Measurements from ENCODE around the gene RDH11. TPM values are rescaled to one million over a fixed set of nuclear protein-coding genes. Genes with fewer than 3 reads are reported as not detected.

Gene RDH11
- total RNA-seq, 1 experiment from 2014 or later, result 54.6 TPM

DNA sequence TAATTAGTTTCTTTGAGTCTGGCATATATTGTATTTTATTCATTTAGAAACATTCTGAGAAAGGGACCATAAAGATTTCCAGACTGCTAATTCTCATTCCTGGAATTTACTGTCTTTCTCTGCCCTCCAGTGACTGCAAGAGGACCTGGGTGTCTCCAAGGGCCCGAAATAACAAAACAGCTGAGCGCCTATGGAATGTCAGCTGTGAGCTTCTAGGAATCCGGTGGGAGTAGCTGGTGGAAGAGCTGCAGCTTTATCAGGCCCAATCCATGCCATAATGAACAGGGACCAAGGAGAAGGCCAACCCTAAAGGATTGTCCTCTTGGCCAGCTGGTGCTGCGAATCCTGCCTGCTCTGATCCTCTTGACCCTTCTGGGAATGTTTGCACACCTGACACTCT lies 38.1 kb upstream of the RDH11 start:
- ATAC-seq (no peak), DNase-seq (ENCODE audit: low read depth, low spot score) (no peak)
- TF ChIP-seq RAD21 (IDR thresholded peaks at IDR 0.05; ENCODE audit: low read depth), result no peak
- no peak for TF ChIP-seq CBX3 (IDR thresholded peaks at IDR 0.05; ENCODE audit: low read depth)
- TF ChIP-seq, protein P1, sequence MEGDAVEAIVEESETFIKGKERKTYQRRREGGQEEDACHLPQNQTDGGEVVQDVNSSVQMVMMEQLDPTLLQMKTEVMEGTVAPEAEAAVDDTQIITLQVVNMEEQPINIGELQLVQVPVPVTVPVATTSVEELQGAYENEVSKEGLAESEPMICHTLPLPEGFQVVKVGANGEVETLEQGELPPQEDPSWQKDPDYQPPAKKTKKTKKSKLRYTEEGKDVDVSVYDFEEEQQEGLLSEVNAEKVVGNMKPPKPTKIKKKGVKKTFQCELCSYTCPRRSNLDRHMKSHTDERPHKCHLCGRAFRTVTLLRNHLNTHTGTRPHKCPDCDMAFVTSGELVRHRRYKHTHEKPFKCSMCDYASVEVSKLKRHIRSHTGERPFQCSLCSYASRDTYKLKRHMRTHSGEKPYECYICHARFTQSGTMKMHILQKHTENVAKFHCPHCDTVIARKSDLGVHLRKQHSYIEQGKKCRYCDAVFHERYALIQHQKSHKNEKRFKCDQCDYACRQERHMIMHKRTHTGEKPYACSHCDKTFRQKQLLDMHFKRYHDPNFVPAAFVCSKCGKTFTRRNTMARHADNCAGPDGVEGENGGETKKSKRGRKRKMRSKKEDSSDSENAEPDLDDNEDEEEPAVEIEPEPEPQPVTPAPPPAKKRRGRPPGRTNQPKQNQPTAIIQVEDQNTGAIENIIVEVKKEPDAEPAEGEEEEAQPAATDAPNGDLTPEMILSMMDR (IDR thresholded peaks at IDR 0.05 in 2 of 3, conservative IDR thresholded peaks at IDR 0.05 in 1 of 3; ENCODE audit: borderline replicate concordance in 1 of 3, insufficient read depth in 1 of 3, low read depth in 2 of 3, low read length in 2 of 3), result no peak
- no peak for TF ChIP-seq ZFX (IDR thresholded peaks at IDR 0.05)
- TF ChIP-seq SIN3A (IDR thresholded peaks at IDR 0.05; ENCODE audit: low read depth), result no peak
- no peak for TF ChIP-seq JUND (IDR thresholded peaks at IDR 0.05)
- TF ChIP-seq ZNF274 (IDR thresholded peaks at IDR 0.05; ENCODE audit: low read depth, low read length), result no peak
- no peaks in the 10 kb centered on the region for H3K9me3 ChIP-seq (ENCODE audit: control insufficient read depth in 1 of 2, insufficient read depth in 1 of 2, low read depth in 1 of 2, low read length in 2 of 2)
- H3K4me2 ChIP-seq (ENCODE audit: low read length), result no peak overlapping the region
- H3K9ac ChIP-seq (ENCODE audit: low read length), result no peak overlapping the region
- intact Hi-C loops (cut with micrococcal nuclease), result no loop called here
- H3K27me3 ChIP-seq (ENCODE audit: insufficient read depth, low read length), result no peaks in the 10 kb centered on the region
- H3K4me3 ChIP-seq (replicated peaks in 1 of 2; ENCODE audit: low read depth in 1 of 2, low read length in 2 of 2), result no peak overlapping the region
- H3K79me2 ChIP-seq (ENCODE audit: insufficient read depth, low read length), result no peaks in the 10 kb centered on the region
- BruUV-seq (replicated peaks), result no TSS peak
- H3K4me1 ChIP-seq (ENCODE audit: control insufficient read depth in 1 of 2, insufficient read depth in 2 of 2, low read length in 2 of 2), result peaks cover 0 to 1% of the 10 kb centered on the region in 2 experiments; a peak in 2 of 4 replicates
- H2AFZ ChIP-seq (ENCODE audit: low read depth, low read length, poor library complexity, severe bottlenecking), result no peak overlapping the region
- H4K20me1 ChIP-seq (ENCODE audit: insufficient read depth), result no peaks in the 10 kb centered on the region
- ChIA-PET CTCF (no interaction called here), RAD21 (ENCODE audit: low non-redundant PET in 1 of 2, low total read pairs in 2 of 2, uncharacterized antibody in 2 of 2, unreplicated experiment in 2 of 2) (no interaction called here), POLR2A (no interaction called here)
- no peaks in the 10 kb centered on the region for H3K36me3 ChIP-seq (ENCODE audit: control insufficient read depth in 1 of 2, insufficient read depth in 2 of 2, low read length in 2 of 2)
- H3K27ac ChIP-seq (ENCODE audit: low read depth, low read length), result no peak overlapping the region
- no peaks in the 10 kb centered on the region for H3K9me2 ChIP-seq (ENCODE audit: insufficient read depth)

DNA sequence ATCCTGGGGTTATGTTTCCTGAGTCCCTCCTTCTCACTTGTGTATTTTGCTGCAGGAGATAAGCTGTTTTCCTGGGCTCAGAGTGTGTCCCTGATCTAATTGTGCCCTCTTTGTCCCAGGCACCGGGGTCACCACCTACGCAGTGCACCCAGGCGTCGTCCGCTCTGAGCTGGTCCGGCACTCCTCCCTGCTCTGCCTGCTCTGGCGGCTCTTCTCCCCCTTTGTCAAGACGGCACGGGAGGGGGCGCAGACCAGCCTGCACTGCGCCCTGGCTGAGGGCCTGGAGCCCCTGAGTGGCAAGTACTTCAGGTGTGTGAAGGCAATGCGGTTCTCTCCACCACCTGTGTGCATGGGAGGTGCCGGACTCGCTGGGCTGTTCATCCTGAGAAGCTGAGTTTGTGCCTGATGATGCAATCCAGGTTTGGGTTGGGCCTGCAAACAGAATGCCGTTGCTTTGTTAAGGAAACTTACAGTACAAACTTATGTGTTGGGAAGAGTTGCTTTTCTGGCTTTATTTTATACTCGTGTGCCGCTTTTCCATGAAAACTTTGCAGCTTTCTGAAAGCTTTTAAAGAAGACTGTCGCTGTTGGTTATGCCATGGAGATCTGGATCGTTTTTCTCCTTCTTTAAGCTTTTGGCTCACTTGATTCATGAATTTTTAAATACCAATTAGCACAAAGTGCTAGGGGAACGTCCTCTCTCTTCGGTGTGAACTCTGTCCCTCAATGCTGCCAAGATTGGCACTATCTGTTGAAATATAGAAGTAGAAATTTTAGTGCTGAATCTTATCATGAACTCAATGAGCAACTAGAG lies 33.7 kb upstream of the RDH11 start:
- no peak overlapping the region for H3K4me3 ChIP-seq (replicated peaks in 1 of 2; ENCODE audit: low read depth in 1 of 2, low read length in 2 of 2)
- CTCF ChIA-PET, result no interaction called here
- TF ChIP-seq, protein P2, sequence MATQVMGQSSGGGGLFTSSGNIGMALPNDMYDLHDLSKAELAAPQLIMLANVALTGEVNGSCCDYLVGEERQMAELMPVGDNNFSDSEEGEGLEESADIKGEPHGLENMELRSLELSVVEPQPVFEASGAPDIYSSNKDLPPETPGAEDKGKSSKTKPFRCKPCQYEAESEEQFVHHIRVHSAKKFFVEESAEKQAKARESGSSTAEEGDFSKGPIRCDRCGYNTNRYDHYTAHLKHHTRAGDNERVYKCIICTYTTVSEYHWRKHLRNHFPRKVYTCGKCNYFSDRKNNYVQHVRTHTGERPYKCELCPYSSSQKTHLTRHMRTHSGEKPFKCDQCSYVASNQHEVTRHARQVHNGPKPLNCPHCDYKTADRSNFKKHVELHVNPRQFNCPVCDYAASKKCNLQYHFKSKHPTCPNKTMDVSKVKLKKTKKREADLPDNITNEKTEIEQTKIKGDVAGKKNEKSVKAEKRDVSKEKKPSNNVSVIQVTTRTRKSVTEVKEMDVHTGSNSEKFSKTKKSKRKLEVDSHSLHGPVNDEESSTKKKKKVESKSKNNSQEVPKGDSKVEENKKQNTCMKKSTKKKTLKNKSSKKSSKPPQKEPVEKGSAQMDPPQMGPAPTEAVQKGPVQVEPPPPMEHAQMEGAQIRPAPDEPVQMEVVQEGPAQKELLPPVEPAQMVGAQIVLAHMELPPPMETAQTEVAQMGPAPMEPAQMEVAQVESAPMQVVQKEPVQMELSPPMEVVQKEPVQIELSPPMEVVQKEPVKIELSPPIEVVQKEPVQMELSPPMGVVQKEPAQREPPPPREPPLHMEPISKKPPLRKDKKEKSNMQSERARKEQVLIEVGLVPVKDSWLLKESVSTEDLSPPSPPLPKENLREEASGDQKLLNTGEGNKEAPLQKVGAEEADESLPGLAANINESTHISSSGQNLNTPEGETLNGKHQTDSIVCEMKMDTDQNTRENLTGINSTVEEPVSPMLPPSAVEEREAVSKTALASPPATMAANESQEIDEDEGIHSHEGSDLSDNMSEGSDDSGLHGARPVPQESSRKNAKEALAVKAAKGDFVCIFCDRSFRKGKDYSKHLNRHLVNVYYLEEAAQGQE (IDR thresholded peaks at IDR 0.05; ENCODE audit: low read depth), result no peak
- no peak for TF ChIP-seq TCF7L2 (IDR thresholded peaks at IDR 0.05; ENCODE audit: borderline replicate concordance, extremely low read depth, insufficient read depth, insufficient read length)
- TF ChIP-seq EGR1 (IDR thresholded peaks at IDR 0.05; ENCODE audit: low read depth), result no peak
- TF ChIP-seq ZFX (IDR thresholded peaks at IDR 0.05), result no peak
- TF ChIP-seq POLR2A (IDR thresholded peaks at IDR 0.05; ENCODE audit: borderline replicate concordance, extremely low read depth, insufficient read depth, insufficient read length), result no peak
- TF ChIP-seq FOSL1 (IDR thresholded peaks at IDR 0.05; ENCODE audit: low read depth), result no peak
- TF ChIP-seq JUND (IDR thresholded peaks at IDR 0.05), result no peak
- no peak for TF ChIP-seq EZH2phosphoT487 (IDR thresholded peaks at IDR 0.05; ENCODE audit: borderline replicate concordance)
- TF ChIP-seq CBX3 (IDR thresholded peaks at IDR 0.05; ENCODE audit: low read depth), result no peak

More for the DNA sequence above, 33.7 kb upstream of the RDH11 start:
- Histone ChIP-seq H3K79me2 (ENCODE audit: insufficient read depth, low read length) (no peaks in the 10 kb centered on the region), H3K9me2 (ENCODE audit: insufficient read depth) (no peaks in the 10 kb centered on the region), H2AFZ (ENCODE audit: low read depth, low read length, poor library complexity, severe bottlenecking) (no peak overlapping the region), H3K9me3 (ENCODE audit: control insufficient read depth in 1 of 2, insufficient read depth in 1 of 2, low read depth in 1 of 2, low read length in 2 of 2) (no peaks in the 10 kb centered on the region), H3K27ac (ENCODE audit: low read depth, low read length) (no peak overlapping the region), H3K36me3 (ENCODE audit: control insufficient read depth in 1 of 2, insufficient read depth in 2 of 2, low read length in 2 of 2) (no peaks in the 10 kb centered on the region), H3K4me2 (ENCODE audit: low read length) (no peak overlapping the region), H4K20me1 (ENCODE audit: insufficient read depth) (no peaks in the 10 kb centered on the region), H3K27me3 (ENCODE audit: insufficient read depth, low read length) (no peaks in the 10 kb centered on the region), H3K9ac (ENCODE audit: low read length) (no peak overlapping the region), H3K4me1 (ENCODE audit: control insufficient read depth in 1 of 2, insufficient read depth in 2 of 2, low read length in 2 of 2) (no peaks in the 10 kb centered on the region)
- no TSS peak for BruUV-seq (replicated peaks)
- DNase-seq (ENCODE audit: low read depth, low spot score) (no peak), ATAC-seq (no peak)
- ChIA-PET POLR2A (no interaction called here), RAD21 (ENCODE audit: low non-redundant PET in 1 of 2, low total read pairs in 2 of 2, uncharacterized antibody in 2 of 2, unreplicated experiment in 2 of 2) (no interaction called here)
- intact Hi-C loops (cut with micrococcal nuclease), result no loop called here
